Suprapubic skin (tissue), 4 donors: ENCODE data around the gene HSD11B1L.

Experiments used
- EP300 ChIP-seq: sonication (generic); formaldehyde crosslinking; IDR thresholded peaks from one replicate; pipeline ENCODE4 v1.6.1; 2017; ENCODE audit warnings: antibody characterized with exemption
- POLR2A ChIP-seq, 2 donors: fragments of 450-650 bp; IDR thresholded peaks; one replicate each; pipeline ENCODE4 v1.6.1; 2017; ENCODE audit warnings: antibody characterized with exemption in 2 of 2, mild to moderate bottlenecking in 2 of 2, moderate library complexity in 2 of 2
- POLR2AphosphoS5 ChIP-seq, 3 donors: sonication (generic); formaldehyde crosslinking; IDR thresholded peaks; one replicate each; pipeline ENCODE4 v1.6.1; 2017; ENCODE audit warnings: antibody characterized with exemption in 3 of 3
- TF ChIP-seq, protein P1 (sequence below), 2 donors: fragments of 200-600 bp in 1 of 2; fragments of 450-650 bp in 1 of 2; sonication (generic) in 1 of 2; IDR thresholded peaks; one replicate each; pipeline ENCODE4 v1.5.1; 2016 to 2019; ENCODE audit warnings: antibody characterized with exemption in 2 of 2, mild to moderate bottlenecking in 1 of 2, moderate library complexity in 1 of 2

DNA sequence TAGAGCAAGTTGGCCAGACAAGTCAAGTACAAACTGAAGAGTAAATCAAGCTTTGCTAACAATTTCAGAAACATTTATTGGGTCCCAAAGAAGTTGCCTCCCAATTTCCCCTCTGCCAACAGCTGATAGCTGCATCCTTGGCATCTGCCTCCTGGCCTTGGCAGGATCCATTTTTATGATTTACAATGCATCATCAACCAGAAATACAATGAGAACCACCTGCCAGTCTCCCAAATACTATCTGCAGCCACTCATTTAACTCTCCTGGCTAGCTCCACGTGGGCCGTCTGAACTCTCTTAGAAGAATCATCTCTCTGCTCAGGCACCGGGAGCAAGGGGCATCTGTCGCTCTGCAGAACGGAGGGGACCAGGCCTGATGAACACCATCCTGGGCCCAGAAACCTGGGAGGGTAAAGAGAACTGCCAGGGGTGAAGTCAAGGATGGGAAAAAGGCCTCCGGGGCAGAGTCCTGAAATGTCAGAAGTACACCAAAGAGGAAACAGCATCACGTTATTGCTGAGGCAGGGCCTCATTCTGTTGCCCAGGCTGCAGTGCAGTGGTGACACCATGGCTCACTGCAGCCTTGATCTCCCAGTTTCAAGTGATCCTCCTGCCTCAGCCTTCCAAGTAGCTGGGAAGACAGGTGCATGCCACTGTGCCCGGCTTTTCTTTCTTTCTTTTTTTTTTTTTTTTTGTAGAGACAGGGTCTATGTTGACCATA, 36.5 kb downstream of the HSD11B1L start:
- TF ChIP-seq, protein P1, sequence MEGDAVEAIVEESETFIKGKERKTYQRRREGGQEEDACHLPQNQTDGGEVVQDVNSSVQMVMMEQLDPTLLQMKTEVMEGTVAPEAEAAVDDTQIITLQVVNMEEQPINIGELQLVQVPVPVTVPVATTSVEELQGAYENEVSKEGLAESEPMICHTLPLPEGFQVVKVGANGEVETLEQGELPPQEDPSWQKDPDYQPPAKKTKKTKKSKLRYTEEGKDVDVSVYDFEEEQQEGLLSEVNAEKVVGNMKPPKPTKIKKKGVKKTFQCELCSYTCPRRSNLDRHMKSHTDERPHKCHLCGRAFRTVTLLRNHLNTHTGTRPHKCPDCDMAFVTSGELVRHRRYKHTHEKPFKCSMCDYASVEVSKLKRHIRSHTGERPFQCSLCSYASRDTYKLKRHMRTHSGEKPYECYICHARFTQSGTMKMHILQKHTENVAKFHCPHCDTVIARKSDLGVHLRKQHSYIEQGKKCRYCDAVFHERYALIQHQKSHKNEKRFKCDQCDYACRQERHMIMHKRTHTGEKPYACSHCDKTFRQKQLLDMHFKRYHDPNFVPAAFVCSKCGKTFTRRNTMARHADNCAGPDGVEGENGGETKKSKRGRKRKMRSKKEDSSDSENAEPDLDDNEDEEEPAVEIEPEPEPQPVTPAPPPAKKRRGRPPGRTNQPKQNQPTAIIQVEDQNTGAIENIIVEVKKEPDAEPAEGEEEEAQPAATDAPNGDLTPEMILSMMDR (IDR thresholded peaks at IDR 0.05): no peak
- TF ChIP-seq POLR2A (IDR thresholded peaks at IDR 0.05): no peak
- TF ChIP-seq POLR2AphosphoS5 (IDR thresholded peaks at IDR 0.05): no peak
- TF ChIP-seq EP300: no peak
